SK-N-SH (cell line): ENCODE results near the gene PHKA2. TPM values are rescaled to one million over a fixed set of nuclear protein-coding genes. Genes with fewer than 3 reads are reported as not detected.

Experiments
- CTCF ChIA-PET: fragments of 300-600, 350-600 bp; formaldehyde crosslinking; extraction: SDS; loops from one replicate; lab custom pipeline; 2021; lab: Yijun Ruan, JAX
- POLR2A ChIA-PET: fragments of 350-600 bp; sonication (Branson Sonifier 250); formaldehyde crosslinking; extraction: SDS; loops from one replicate; lab custom pipeline; 2020; ENCODE audit warnings: antibody characterized with exemption, inconsistent platforms; lab: Yijun Ruan, JAX
- DNase-seq: peaks from one replicate; pipeline ENCODE4 v3.0.0; 2012
- H2AFZ ChIP-seq: fragments of 200-600 bp; sonication (generic); 2 replicates; pipeline ENCODE4 v1.8.1; 2016; ENCODE audit warnings: antibody characterized with exemption, mild to moderate bottlenecking, low read depth
- H3F3A ChIP-seq: fragments of 200-600 bp; sonication (generic); replicated peaks from 2 replicates; pipeline ENCODE3; 2016; ENCODE audit warnings: antibody characterized with exemption, mild to moderate bottlenecking; ENCODE audit not compliant: insufficient read depth
- H3K27ac ChIP-seq, 2 experiments: fragments of 200-500 bp in 1 of 2; fragments of 200-600 bp in 1 of 2; sonication (Bioruptor generic) in 1 of 2; sonication (generic), shearing (Covaris generic) in 1 of 2; 2 replicates each; pipeline versions ENCODE4 v1.5.1 to v1.6.1; 2014 to 2016; ENCODE audit warnings: low read depth in 2 of 2, inconsistent platforms in 1 of 2, low read length in 1 of 2, mild to moderate bottlenecking in 1 of 2, mixed read lengths in 1 of 2
- H3K27me3 ChIP-seq: fragments of 200-600 bp; sonication (generic), shearing (Covaris generic); 2 replicates; pipeline ENCODE4 v1.6.1; 2016; ENCODE audit warnings: mixed run types; ENCODE audit not compliant: insufficient read depth
- H3K36me3 ChIP-seq, 2 experiments: fragments of 200-500 bp in 1 of 2; fragments of 200-600 bp in 1 of 2; sonication (Bioruptor generic) in 1 of 2; sonication (generic) in 1 of 2; replicated peaks in 1 of 2; 2 replicates each; pipeline versions ENCODE3 to v1.5.1; 2014 to 2016; ENCODE audit warnings: low read length in 1 of 2, mild to moderate bottlenecking in 1 of 2; ENCODE audit not compliant: insufficient read depth in 2 of 2, control insufficient read depth in 1 of 2
- H3K4me1 ChIP-seq, 2 experiments: fragments of 200-500 bp in 1 of 2; fragments of 200-600 bp in 1 of 2; sonication (Bioruptor generic) in 1 of 2; sonication (generic), shearing (Covaris generic) in 1 of 2; 2 replicates each; pipeline versions ENCODE4 v1.5.1 to v1.6.1; 2014 to 2016; ENCODE audit warnings: low read depth in 1 of 2, low read length in 1 of 2, mixed run types in 1 of 2; ENCODE audit not compliant: insufficient read depth in 2 of 2, control insufficient read depth in 1 of 2
- H3K4me2 ChIP-seq: fragments of 200-600 bp; sonication (generic), shearing (Covaris generic); 2 replicates; pipeline ENCODE4 v1.6.1; 2017; ENCODE audit warnings: mixed run types
- H3K4me3 ChIP-seq, 2 experiments: fragments of 200-500 bp in 1 of 2; fragments of 200-600 bp in 1 of 2; sonication (Bioruptor generic) in 1 of 2; sonication (generic), shearing (Covaris generic) in 1 of 2; 2 replicates each; pipeline versions ENCODE4 v1.5.1 to v1.8.1; 2014 to 2016; ENCODE audit warnings: low read depth in 2 of 2, inconsistent platforms in 1 of 2, low read length in 1 of 2, mild to moderate bottlenecking in 1 of 2, mixed read lengths in 1 of 2, moderate library complexity in 1 of 2
- H3K79me2 ChIP-seq: fragments of 200-600 bp; sonication (generic); 2 replicates; pipeline ENCODE4 v1.8.1; 2017; ENCODE audit warnings: mild to moderate bottlenecking; ENCODE audit not compliant: insufficient read depth
- H3K9ac ChIP-seq: fragments of 200-600 bp; sonication (generic); 2 replicates; pipeline ENCODE4 v1.6.1; 2017; ENCODE audit warnings: mixed run types
- H3K9me2 ChIP-seq: fragments of 200-600 bp; sonication (generic); 2 replicates; pipeline ENCODE4 v1.6.1; 2017; ENCODE audit warnings: mixed run types
- H3K9me3 ChIP-seq: fragments of 200-600 bp; sonication (generic); 2 replicates; pipeline ENCODE4 v1.6.1; 2017; ENCODE audit warnings: mixed run types, mild to moderate bottlenecking, moderate library complexity
- H4K20me1 ChIP-seq: fragments of 200-600 bp; sonication (generic); 2 replicates; pipeline ENCODE4 v1.6.1; 2017; ENCODE audit warnings: mild to moderate bottlenecking, mixed run types; ENCODE audit not compliant: insufficient read depth
- ELF1 ChIP-seq: IDR thresholded peaks from 2 replicates; pipeline ENCODE4 v1.4.0; 2012
- EP300 ChIP-seq, 2 experiments: IDR thresholded peaks; 2 replicates each; pipeline versions ENCODE4 v1.4.0 to v1.6.1; 2012; ENCODE audit warnings: borderline replicate concordance in 1 of 2, low read depth in 1 of 2, low read length in 1 of 2
- FOSL2 ChIP-seq: IDR thresholded peaks from 2 replicates; pipeline ENCODE4 v1.4.0; 2012; ENCODE audit warnings: low read depth, mild to moderate bottlenecking, moderate library complexity, borderline replicate concordance
- GATA2 ChIP-seq: sonication (generic); formaldehyde crosslinking; IDR thresholded peaks from 2 replicates; pipeline ENCODE4 v1.5.0; 2020; ENCODE audit warnings: mild to moderate bottlenecking, missing genetic modification reagents
- MEF2A ChIP-seq: IDR thresholded peaks from 2 replicates; pipeline ENCODE4 v1.4.0; 2012; ENCODE audit warnings: low read depth, borderline replicate concordance
- NRF1 ChIP-seq: IDR thresholded peaks from 2 replicates; pipeline ENCODE4 v1.6.1; 2012; ENCODE audit warnings: low read depth, mild to moderate bottlenecking, low read length
- RAD21 ChIP-seq: IDR thresholded peaks from 2 replicates; pipeline ENCODE4 v1.6.1; 2012; ENCODE audit warnings: mild to moderate bottlenecking, low read length
- REST ChIP-seq: IDR thresholded peaks from 2 replicates; pipeline ENCODE4 v1.6.1; 2012; ENCODE audit warnings: mild to moderate bottlenecking, low read depth, low read length, moderate library complexity
- RXRA ChIP-seq: IDR thresholded peaks from 2 replicates; pipeline ENCODE4 v1.4.0; 2012; ENCODE audit warnings: low read depth, mild to moderate bottlenecking, borderline replicate concordance
- SIN3A ChIP-seq: IDR thresholded peaks from 2 replicates; pipeline ENCODE4 v1.6.1; 2012; ENCODE audit warnings: low read depth, mild to moderate bottlenecking, low read length, moderate library complexity, borderline replicate concordance
- SMC3 ChIP-seq: IDR thresholded peaks from 2 replicates; pipeline ENCODE4 v1.6.1; 2012; ENCODE audit warnings: low read depth, low read length, improper control_type of control experiment
- TCF12 ChIP-seq: IDR thresholded peaks from 2 replicates; pipeline ENCODE4 v1.4.0; 2012
- USF2 ChIP-seq: fragments of 150-350 bp; IDR thresholded peaks from 2 replicates; pipeline ENCODE4 v1.6.1; 2017; ENCODE audit warnings: antibody characterized with exemption, low read length, low read depth, borderline replicate concordance
- YY1 ChIP-seq: IDR thresholded peaks from 2 replicates; pipeline ENCODE4 v1.4.0; 2012; ENCODE audit warnings: low read depth, mild to moderate bottlenecking
- ZBTB33 ChIP-seq: IDR thresholded peaks from 2 replicates; pipeline ENCODE4 v1.4.0; 2012; ENCODE audit warnings: low read depth, borderline replicate concordance
- WGBS: methylation state at CpG from one replicate; pipeline ENCODE4 v1.1.6; 2017; ENCODE audit warnings: low lambda C conversion rate; 5-methylcytosine and 5-hydroxymethylcytosine counted together
- polyA plus RNA-seq, 3 experiments: library from polyadenylated mRNA; depleted of rRNA; stranded (reverse); fragments of >200 nt; gene quantifications; 2 replicates each; pipeline ENCODE4 v1.2.3, GENCODE V29; 2012
- TF ChIP-seq, protein P1 (sequence below): IDR thresholded peaks from 2 replicates; pipeline ENCODE4 v1.4.0; 2012; ENCODE audit warnings: low read depth

PHKA2 gene
- polyA plus RNA-seq, 1 of the 3 experiments (the other 2 are of a cell fraction), result 20.5 TPM

DNA sequence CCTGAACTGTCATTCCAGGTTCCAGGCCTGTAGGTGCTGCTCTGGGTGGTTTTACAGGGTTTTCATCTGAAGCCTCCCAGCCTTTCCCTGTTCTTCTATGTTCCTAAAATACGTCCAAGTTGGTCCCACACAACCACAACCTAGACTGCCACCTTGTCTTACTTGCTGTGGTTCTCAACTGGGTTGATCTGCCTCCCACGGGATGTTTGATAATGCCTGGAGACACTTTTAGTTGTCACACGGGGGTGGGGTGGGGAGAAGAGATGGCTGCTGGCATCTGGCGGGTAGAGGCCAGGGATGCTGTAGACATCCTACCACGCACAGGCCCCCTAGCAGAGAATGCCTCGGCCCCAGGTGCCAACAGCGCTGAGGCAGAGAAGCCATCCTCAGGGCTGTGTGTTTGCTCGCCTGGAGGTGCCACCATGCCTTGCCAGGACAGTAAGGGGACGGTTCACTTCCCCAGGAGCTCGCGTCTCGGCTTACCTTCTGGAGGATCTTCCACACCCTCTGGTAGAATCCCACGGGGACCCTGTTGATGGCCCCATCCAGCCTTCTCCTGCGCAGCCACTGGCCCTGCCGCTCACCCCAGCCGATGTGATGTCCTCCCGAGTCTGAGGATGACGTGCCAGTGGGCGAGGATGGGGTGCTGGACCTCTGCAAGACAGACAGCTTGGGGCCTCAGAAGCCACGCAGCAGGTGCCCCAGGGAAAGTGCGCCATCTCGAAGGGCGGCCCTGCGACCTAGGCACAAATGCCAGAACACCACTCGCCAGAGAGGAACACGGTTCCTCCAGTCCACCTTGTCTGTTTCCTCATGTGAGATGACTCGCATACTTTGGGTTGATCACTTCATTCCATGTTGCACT is 87.0 kb downstream of the PHKA2 start:
- Histone ChIP-seq H3K27me3 (peaks cover 5% of the 10 kb centered on the region; the same call in 1 of the 2 replicates), H3K9me3 (no peaks in the 10 kb centered on the region), H4K20me1 (no peaks in the 10 kb centered on the region), H3K9me2 (no peaks in the 10 kb centered on the region), H3K4me3 (no peak overlapping the region), H3K4me2 (no peak overlapping the region), H3K79me2 (no peaks in the 10 kb centered on the region), H3K27ac (no peak overlapping the region; a peak in 1 of 4 replicates), H3K9ac (no peak overlapping the region), H3K4me1 (peaks cover 0 to 39% of the 10 kb centered on the region in 2 experiments; a peak in 1 of 4 replicates), H2AFZ (no peak overlapping the region), H3K36me3 (no peaks in the 10 kb centered on the region), H3F3A (no peaks in the 10 kb centered on the region)
- no peak for DNase-seq
- TF ChIP-seq FOSL2 (no peak), ELF1 (no peak), REST (no peak), ZBTB33 (no peak), RXRA (no peak), NRF1 (no peak), EP300 (IDR thresholded peaks at IDR 0.05; ENCODE audit: borderline replicate concordance in 1 of 2, low read depth in 1 of 2, low read length in 1 of 2) (no peak), RAD21 (no peak), SIN3A (no peak), SMC3 (no peak), USF2 (no peak), MEF2A (no peak), YY1 (no peak), TCF12 (no peak), GATA2 (no peak)
- TF ChIP-seq, protein P1, sequence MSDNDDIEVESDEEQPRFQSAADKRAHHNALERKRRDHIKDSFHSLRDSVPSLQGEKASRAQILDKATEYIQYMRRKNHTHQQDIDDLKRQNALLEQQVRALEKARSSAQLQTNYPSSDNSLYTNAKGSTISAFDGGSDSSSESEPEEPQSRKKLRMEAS, result no peak
- POLR2A ChIA-PET, result no interaction called here
- CTCF ChIA-PET, result interaction anchor here (2.8 to 3.0 kb wide), 2 partner anchors 21 to 486 kb away, joined by 7 to 18 read pairs; no protein-coding TSS in a partner anchor
- WGBS, result 47% methylated on average over 8 of the region's 27 CpGs
